ENCODE results near the gene ZNF423. TPM values are rescaled to one million over a fixed set of nuclear protein-coding genes. Genes with fewer than 3 reads are reported as not detected.

Gene ZNF423
- total RNA-seq, 3 donors from 2014 or later (not counting 1 experiment from before 2014, with no cell fraction given) = not detected

- Histone ChIP-seq H3K4me1 (ENCODE audit: control insufficient read depth, insufficient read depth, low read length) (no peaks in the 10 kb centered on the region), H3K27me3 (ENCODE audit: control insufficient read depth, insufficient read depth, low read length) (no peaks in the 10 kb centered on the region), H3K27ac (ENCODE audit: low read length) (no peak overlapping the region), H3K9me3 (ENCODE audit: control insufficient read depth, insufficient read depth, low read length) (no peaks in the 10 kb centered on the region), H3K4me3 (ENCODE audit: low read length) (no peak overlapping the region), H3K36me3 (ENCODE audit: control insufficient read depth, insufficient read depth, low read length) (no peaks in the 10 kb centered on the region)
- DNase-seq (no peak), ATAC-seq (no peak)
- TF ChIP-seq, protein P1, sequence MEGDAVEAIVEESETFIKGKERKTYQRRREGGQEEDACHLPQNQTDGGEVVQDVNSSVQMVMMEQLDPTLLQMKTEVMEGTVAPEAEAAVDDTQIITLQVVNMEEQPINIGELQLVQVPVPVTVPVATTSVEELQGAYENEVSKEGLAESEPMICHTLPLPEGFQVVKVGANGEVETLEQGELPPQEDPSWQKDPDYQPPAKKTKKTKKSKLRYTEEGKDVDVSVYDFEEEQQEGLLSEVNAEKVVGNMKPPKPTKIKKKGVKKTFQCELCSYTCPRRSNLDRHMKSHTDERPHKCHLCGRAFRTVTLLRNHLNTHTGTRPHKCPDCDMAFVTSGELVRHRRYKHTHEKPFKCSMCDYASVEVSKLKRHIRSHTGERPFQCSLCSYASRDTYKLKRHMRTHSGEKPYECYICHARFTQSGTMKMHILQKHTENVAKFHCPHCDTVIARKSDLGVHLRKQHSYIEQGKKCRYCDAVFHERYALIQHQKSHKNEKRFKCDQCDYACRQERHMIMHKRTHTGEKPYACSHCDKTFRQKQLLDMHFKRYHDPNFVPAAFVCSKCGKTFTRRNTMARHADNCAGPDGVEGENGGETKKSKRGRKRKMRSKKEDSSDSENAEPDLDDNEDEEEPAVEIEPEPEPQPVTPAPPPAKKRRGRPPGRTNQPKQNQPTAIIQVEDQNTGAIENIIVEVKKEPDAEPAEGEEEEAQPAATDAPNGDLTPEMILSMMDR (IDR thresholded peaks at IDR 0.05) = no peak
- WGBS (ENCODE audit: insufficient coverage) = 84% methylated on average over 14 of the region's 14 CpGs
- no peak overlapping the region for H3K27ac Mint-ChIP-seq
- H3K4me3 Mint-ChIP-seq = no peak overlapping the region
- H3K4me1 Mint-ChIP-seq = no peaks in the 10 kb centered on the region
- H3K27me3 Mint-ChIP-seq (ENCODE audit: low read depth in 2 of 2) = peaks cover 23% of the 10 kb centered on the region in 2 donors
- H3K9me3 Mint-ChIP-seq = no peaks in the 10 kb centered on the region
- intact Hi-C loops (cut with micrococcal nuclease) = no loop called here
- H3K36me3 Mint-ChIP-seq = no peaks in the 10 kb centered on the region
These were observed 159.4 kb downstream of the ZNF423 start for GRCh38 chr16:49696414-49697101.

- 92% methylated on average over 4 of the region's 5 CpGs for WGBS (ENCODE audit: insufficient coverage)
- intact Hi-C loops (cut with micrococcal nuclease) = no loop called here
- Mint-ChIP-seq H3K4me3 (no peak overlapping the region), H3K9me3 (no peaks in the 10 kb centered on the region), H3K27me3 (ENCODE audit: low read depth in 2 of 2) (peaks cover 23% of the 10 kb centered on the region in 2 donors), H3K4me1 (no peaks in the 10 kb centered on the region), H3K36me3 (no peaks in the 10 kb centered on the region), H3K27ac (no peak overlapping the region)
- no peak for DNase-seq
- Histone ChIP-seq H3K36me3 (ENCODE audit: control insufficient read depth, insufficient read depth, low read length) (no peaks in the 10 kb centered on the region), H3K9me3 (ENCODE audit: control insufficient read depth, insufficient read depth, low read length) (no peaks in the 10 kb centered on the region), H3K4me3 (ENCODE audit: low read length) (no peak overlapping the region), H3K27me3 (ENCODE audit: control insufficient read depth, insufficient read depth, low read length) (no peaks in the 10 kb centered on the region), H3K27ac (ENCODE audit: low read length) (no peak overlapping the region), H3K4me1 (ENCODE audit: control insufficient read depth, insufficient read depth, low read length) (no peaks in the 10 kb centered on the region)
- no peak for ATAC-seq
- TF ChIP-seq, protein P1 (IDR thresholded peaks at IDR 0.05) = no peak
These were observed 160.0 kb downstream of the ZNF423 start for GRCh38 chr16:49695782-49696413.

DNA sequence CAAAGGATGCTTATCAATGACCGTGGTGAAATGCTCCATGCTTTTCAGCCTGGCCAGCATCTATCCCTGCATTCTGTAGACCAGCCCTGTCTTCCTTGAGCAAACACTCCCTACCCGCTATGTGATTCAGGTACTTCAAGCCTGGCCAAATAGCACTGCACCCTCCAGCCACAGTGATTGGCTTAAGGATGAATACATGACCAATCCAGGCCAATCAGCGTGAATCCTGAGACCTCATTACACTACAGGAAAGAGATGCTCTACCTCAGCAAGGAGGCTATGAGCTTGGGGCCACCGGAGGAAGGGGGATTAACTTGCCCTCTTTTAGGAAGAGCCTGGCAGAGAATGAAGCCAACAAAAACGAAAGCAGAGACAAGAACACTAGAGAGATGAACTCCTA, 162.5 kb downstream of the ZNF423 start:
- Histone ChIP-seq H3K4me3 (ENCODE audit: low read length) (no peak overlapping the region), H3K27me3 (ENCODE audit: control insufficient read depth, insufficient read depth, low read length) (no peaks in the 10 kb centered on the region), H3K27ac (ENCODE audit: low read length) (no peak overlapping the region), H3K4me1 (ENCODE audit: control insufficient read depth, insufficient read depth, low read length) (no peaks in the 10 kb centered on the region), H3K9me3 (ENCODE audit: control insufficient read depth, insufficient read depth, low read length) (no peaks in the 10 kb centered on the region), H3K36me3 (ENCODE audit: control insufficient read depth, insufficient read depth, low read length) (no peaks in the 10 kb centered on the region)
- TF ChIP-seq, protein P1 (IDR thresholded peaks at IDR 0.05) = no peak
- Mint-ChIP-seq H3K9me3 (no peaks in the 10 kb centered on the region), H3K27ac (no peak overlapping the region), H3K27me3 (ENCODE audit: low read depth in 2 of 2) (peaks cover 9 to 11% of the 10 kb centered on the region in 2 donors), H3K4me1 (no peaks in the 10 kb centered on the region), H3K36me3 (no peaks in the 10 kb centered on the region), H3K4me3 (no peak overlapping the region)
- DNase-seq = no peak
- ATAC-seq = no peak
- WGBS (ENCODE audit: insufficient coverage) = 88% methylated on average over 5 of the region's 5 CpGs
- intact Hi-C loops (cut with micrococcal nuclease) = no loop called here
